GM12801 (cell line): ENCODE measurements around the gene FLYWCH2.

Source experiments
- TF ChIP-seq, protein P1 (sequence below): IDR thresholded peaks from one replicate; pipeline ENCODE4 v1.5.1; 2011; ENCODE audit warnings: control low read depth; ENCODE audit not compliant: insufficient read length; ENCODE audit errors: extremely low read depth

The FLYWCH2 gene

DNA sequence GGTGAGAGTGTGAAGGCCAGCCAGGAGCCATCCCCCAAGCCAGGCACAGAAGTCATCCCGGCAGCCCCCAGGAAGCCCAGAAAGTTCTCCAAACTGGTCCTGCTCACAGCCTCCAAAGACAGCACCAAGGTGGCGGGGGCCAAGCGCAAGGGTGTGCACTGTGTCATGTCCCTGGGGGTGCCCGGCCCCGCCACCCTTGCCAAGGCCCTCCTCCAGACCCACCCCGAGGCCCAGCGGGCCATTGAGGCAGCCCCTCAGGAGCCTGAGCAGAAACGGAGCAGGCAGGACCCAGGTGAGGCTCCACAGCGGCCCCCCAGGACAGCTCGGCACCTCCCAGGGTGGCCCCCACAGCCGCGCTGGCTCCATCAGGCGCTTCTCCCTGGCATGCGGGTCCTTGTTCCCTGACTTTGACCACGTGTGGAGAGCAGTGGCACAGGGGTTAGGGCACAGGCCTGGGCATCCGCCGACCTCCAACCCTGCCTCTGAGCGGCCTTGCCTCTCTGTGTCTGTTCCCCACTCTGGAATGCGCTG is 13.5 kb downstream of the FLYWCH2 start:
- TF ChIP-seq, protein P1, sequence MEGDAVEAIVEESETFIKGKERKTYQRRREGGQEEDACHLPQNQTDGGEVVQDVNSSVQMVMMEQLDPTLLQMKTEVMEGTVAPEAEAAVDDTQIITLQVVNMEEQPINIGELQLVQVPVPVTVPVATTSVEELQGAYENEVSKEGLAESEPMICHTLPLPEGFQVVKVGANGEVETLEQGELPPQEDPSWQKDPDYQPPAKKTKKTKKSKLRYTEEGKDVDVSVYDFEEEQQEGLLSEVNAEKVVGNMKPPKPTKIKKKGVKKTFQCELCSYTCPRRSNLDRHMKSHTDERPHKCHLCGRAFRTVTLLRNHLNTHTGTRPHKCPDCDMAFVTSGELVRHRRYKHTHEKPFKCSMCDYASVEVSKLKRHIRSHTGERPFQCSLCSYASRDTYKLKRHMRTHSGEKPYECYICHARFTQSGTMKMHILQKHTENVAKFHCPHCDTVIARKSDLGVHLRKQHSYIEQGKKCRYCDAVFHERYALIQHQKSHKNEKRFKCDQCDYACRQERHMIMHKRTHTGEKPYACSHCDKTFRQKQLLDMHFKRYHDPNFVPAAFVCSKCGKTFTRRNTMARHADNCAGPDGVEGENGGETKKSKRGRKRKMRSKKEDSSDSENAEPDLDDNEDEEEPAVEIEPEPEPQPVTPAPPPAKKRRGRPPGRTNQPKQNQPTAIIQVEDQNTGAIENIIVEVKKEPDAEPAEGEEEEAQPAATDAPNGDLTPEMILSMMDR = no peak

DNA sequence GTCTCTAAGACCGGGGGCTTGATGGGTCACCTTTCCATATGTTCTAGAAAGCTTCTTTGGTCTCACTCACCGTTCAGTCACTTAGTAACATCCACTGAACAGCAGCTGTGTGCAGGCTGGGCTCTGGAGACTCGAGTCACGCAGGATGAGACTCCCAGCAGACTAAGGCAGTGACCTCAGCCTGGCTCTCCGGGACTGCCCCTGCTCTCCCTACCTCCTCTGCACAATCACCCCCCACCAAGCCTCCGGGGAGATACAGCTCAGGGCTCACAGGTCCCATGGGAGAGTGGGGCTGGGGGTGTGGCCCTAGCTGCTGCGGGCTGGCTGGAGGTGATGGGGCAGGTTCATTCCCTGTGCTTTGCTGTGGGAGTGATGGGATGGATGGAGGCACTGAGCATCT is 14.1 kb downstream of the FLYWCH2 start:
- TF ChIP-seq, protein P1 = no peak

DNA sequence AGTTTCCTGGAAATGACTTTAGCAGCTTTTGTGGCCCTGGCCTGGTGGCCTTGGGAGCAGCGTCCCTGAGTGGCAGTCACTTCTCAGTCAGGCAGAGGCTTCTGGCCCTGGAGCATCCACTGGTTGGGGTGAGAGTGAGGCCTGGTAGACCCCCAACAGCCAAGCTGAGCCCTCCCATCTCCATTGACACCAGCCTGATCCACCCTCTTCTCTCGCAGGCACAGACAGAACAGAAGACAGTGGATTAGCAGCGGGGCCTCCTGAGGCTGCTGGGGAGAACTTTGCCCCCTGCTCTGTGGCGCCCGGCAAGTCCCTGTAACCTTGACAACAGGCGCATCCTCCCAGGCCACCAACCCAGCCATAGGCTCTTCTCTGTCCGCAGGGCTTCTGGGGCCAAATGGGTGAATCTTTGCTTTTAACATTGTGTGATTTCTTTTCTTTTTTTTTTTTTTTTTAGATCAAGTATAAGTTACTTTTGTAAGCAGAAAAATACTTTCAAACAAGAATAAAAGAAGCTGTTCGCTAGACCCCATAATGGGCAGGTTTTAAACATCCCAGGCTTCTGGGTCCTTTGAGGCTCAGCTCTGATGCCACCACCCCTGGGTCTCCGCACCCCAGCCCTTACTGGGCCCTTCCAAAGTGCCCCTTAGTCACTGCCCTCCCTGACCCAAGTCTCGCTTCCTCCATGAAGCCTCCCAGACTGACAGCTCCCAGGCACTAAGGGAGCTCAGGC is 16.0 kb downstream of the FLYWCH2 start:
- TF ChIP-seq, protein P1 = no peak

DNA sequence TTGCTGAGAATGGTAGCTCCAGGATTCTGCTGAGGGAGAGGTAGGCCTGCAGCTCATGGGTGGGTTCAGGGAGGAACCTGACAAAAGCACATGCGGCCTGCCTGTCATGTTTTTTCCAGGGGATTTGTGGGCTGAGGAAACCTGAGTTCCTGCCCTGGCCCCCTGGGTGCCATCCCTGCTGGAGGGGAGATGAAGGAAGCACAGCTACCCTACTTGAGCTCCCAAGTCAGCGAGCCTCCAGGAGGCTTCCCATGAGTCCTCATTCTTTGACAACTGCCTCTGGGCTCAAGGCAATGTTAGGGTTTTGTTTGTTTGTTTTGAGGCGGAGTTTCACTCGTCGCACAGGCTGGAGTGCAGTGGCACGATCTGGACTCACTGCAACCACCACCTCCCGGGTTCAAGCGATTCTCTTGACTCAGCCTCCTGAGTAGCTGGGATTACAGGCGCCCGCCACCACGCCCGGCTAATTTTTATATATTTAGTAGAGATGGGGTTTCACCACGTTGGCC is 16.6 kb downstream of the FLYWCH2 start:
- TF ChIP-seq, protein P1 = no peak

DNA sequence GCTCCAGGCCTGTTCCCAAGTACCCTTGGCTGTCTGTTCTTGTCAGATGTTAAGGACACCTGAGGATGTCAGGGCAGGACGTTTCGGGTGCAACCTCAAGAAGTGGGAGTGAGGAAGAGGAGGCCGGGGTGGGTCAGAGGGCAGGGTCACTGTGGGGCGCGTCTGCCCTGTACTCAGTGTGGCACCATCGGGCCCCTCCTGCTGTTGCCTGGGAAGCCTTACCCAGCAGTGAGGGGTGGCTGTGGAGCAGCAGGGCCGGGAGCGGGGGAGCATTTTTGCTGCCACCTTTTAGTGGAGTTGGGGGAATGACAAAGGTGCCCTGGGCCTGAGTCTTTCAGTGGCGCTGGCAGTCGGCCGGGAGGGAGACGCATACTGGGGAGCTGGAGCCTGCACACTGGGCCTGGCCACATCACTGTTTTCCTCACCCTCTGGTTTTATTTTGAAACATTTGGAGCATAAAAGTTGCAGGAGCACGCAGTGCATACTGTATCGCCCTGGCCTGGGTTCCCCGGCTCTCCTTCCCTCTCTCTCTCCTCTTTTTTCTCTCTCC is 17.6 kb downstream of the FLYWCH2 start:
- TF ChIP-seq, protein P1 = no peak

DNA sequence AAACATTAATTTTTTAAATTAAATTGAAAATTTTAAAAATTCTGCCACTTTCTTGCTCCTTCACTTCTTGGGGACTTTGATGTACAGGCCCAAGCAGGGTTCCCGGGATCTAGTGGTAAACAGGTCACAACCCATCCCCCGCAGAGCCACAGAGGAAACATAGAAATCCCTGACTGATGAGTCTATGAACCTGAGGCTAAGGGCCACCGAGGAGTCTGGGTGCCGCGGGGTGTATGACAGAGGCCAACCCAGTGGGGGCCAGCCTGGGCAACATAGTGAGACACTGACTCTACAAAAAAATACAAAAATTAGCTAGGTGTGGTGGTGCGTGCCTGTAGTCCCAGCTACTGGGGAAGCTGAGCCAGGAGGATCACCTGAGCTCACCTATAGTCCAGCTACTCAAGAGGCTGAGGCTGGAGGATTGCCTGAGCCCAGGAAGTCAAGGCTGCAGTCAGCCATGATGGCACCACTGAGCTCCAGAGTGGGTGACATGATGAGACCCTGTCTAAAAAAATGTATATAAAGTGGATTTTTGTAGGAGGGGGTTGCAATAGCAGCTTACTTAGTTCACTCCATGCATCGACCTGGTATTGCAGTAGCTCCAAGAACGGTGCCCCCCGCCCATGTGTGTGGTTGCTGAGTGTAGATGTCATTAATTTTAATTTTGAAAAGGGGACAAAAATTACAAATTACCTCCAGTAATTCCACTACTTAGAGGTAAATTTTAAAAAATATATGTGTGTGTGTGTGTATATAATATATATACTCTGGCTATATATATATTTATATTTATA is 19.5 kb downstream of the FLYWCH2 start:
- TF ChIP-seq, protein P1 = no peak
